Smooth muscle cell (in vitro differentiated cells): ENCODE data around the gene PLXNB2. TPM values are rescaled to one million over a fixed set of nuclear protein-coding genes. Genes with fewer than 3 reads are reported as not detected.

Experiments
- DNase-seq: peaks from one replicate; lab custom pipeline; 2025; ENCODE audit not compliant: unreplicated experiment; lab: John Stamatoyannopoulos, UW
- H2AFZ ChIP-seq: fragments of 200-600 bp; sonication (generic); 2 replicates; pipeline ENCODE4 v1.6.0; 2016; ENCODE audit warnings: antibody characterized with exemption, low read depth, mild to moderate bottlenecking
- H3F3A ChIP-seq: fragments of 200-600 bp; sonication (generic); 2 replicates; pipeline ENCODE4 v1.6.0; 2017; ENCODE audit warnings: antibody characterized with exemption, low read depth
- H3K27ac ChIP-seq: fragments of 200-600 bp; sonication (generic); 2 replicates; pipeline ENCODE4 v1.5.1; 2016; ENCODE audit warnings: low read depth, mild to moderate bottlenecking
- H3K27me3 ChIP-seq: fragments of 200-600 bp; sonication (generic); 2 replicates; pipeline ENCODE4 v1.6.1; 2016; ENCODE audit warnings: low read depth, mild to moderate bottlenecking
- H3K36me3 ChIP-seq: fragments of 200-600 bp; sonication (generic); 2 replicates; pipeline ENCODE4 v1.5.1; 2016; ENCODE audit warnings: low read depth
- H3K4me1 ChIP-seq: fragments of 200-600 bp; sonication (generic); 2 replicates; pipeline ENCODE4 v1.5.1; 2016; ENCODE audit warnings: low read depth
- H3K4me2 ChIP-seq: fragments of 200-600 bp; sonication (generic); 2 replicates; pipeline ENCODE4 v1.6.0; 2016; ENCODE audit warnings: mild to moderate bottlenecking
- H3K4me3 ChIP-seq: fragments of 200-600 bp; sonication (generic); 2 replicates; pipeline ENCODE4 v1.5.1; 2016; ENCODE audit warnings: mild to moderate bottlenecking
- H3K79me2 ChIP-seq: fragments of 200-600 bp; sonication (generic); 2 replicates; pipeline ENCODE4 v1.6.0; 2016; ENCODE audit warnings: low read depth, mild to moderate bottlenecking
- H3K9ac ChIP-seq: fragments of 200-600 bp; sonication (generic); 2 replicates; pipeline ENCODE4 v1.6.0; 2016; ENCODE audit warnings: low read depth
- H3K9me3 ChIP-seq: fragments of 200-600 bp; sonication (generic); replicated peaks from 2 replicates; pipeline ENCODE4 v1.5.1; 2016; ENCODE audit warnings: low read depth
- H4K20me1 ChIP-seq: fragments of 200-600 bp; sonication (generic); 2 replicates; pipeline ENCODE4 v1.6.0; 2016; ENCODE audit warnings: low read depth
- WGBS: methylation state at CpG from one replicate; pipeline ENCODE4 v1.1.7; 2016; ENCODE audit warnings: low lambda C conversion rate; 5-methylcytosine and 5-hydroxymethylcytosine counted together
- polyA plus RNA-seq: library from polyadenylated mRNA; unstranded; fragments of >200 nt; fragmentation: Nextera tagmentation; extraction: Ambion mirVana; gene quantifications from 2 replicates; pipeline ENCODE4 v1.2.1, GENCODE V29; 2016
- total RNA-seq: library from RNA; depleted of rRNA; stranded (reverse); fragments of >200 nt; gene quantifications from 2 replicates; pipeline ENCODE4 v1.2.3, GENCODE V29; 2014
- TF ChIP-seq, protein P1 (sequence below): fragments of 200-600 bp; sonication (generic); IDR thresholded peaks from 2 replicates; pipeline ENCODE4 v1.5.1; 2017; ENCODE audit warnings: borderline replicate concordance, mild to moderate bottlenecking, antibody characterized with exemption; ENCODE audit not compliant: insufficient read depth, poor library complexity, severe bottlenecking

PLXNB2 gene
- total and polyA plus RNA-seq, 2 experiments from 2014 or later = 195 to 210 TPM

DNA sequence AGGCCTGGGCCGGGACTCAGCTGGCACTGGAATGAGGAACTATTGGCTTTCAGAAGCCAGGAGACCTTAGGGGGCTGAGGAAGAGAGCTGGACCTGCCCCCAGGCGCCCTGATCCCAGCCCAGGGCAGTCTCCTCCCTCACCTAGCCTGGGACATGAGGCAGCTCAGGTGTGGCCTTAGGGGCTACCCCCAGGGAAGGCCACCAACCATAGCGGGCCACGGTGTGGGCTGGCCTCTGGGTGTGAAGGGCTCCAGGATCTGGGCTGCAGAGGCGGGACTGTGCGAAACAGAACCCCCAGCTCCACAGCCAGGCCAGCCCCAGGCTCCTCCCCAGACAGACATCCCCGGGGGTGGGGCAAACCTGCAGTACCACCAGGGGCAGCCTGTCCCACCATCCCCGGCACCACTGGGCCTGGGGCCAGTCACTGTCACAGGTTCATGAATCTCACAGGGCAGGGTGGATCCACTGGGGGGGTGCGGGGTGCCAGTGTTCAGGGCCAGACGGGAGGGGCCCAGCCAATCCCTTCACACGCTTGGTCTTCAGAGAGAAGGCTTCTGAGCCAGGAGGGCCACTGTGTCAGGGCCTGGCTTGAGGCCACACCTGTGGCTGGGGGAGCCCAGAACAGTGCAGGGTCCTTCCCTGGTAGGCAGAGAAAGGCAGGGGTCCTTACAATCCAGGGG, 3.5 kb downstream of the PLXNB2 start:
- Histone ChIP-seq H3K4me2 (peak overlapping the region; percentile 100), H3K27me3 (no peaks in the 10 kb centered on the region), H3K79me2 (peaks cover 79% of the 10 kb centered on the region), H3K27ac (peak overlapping the region; percentile 96), H2AFZ (no peak overlapping the region), H3K4me1 (peaks cover 52% of the 10 kb centered on the region), H3K36me3 (no peaks in the 10 kb centered on the region), H3F3A (peaks cover 34% of the 10 kb centered on the region), H3K9me3 (no peaks in the 10 kb centered on the region), H3K4me3 (peak overlapping the region; percentile 10), H3K9ac (peak overlapping the region; percentile 99), H4K20me1 (peaks cover 63% of the 10 kb centered on the region)
- WGBS = 24% methylated on average over 11 of the region's 11 CpGs
- TF ChIP-seq, protein P1, sequence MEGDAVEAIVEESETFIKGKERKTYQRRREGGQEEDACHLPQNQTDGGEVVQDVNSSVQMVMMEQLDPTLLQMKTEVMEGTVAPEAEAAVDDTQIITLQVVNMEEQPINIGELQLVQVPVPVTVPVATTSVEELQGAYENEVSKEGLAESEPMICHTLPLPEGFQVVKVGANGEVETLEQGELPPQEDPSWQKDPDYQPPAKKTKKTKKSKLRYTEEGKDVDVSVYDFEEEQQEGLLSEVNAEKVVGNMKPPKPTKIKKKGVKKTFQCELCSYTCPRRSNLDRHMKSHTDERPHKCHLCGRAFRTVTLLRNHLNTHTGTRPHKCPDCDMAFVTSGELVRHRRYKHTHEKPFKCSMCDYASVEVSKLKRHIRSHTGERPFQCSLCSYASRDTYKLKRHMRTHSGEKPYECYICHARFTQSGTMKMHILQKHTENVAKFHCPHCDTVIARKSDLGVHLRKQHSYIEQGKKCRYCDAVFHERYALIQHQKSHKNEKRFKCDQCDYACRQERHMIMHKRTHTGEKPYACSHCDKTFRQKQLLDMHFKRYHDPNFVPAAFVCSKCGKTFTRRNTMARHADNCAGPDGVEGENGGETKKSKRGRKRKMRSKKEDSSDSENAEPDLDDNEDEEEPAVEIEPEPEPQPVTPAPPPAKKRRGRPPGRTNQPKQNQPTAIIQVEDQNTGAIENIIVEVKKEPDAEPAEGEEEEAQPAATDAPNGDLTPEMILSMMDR = no peak
- DNase-seq = peak; percentile 37

GRCh38 chr22:50303515-50303847, 4.0 kb downstream of the PLXNB2 start:
- Histone ChIP-seq H4K20me1 (peaks cover 68% of the 10 kb centered on the region), H3K9ac (peak overlapping the region; percentile 99), H3K27ac (peak overlapping the region; percentile 96), H3K4me2 (peak overlapping the region; percentile 100), H3K4me3 (peak overlapping the region; percentile 10), H2AFZ (no peak overlapping the region), H3F3A (peaks cover 34% of the 10 kb centered on the region), H3K79me2 (peaks cover 84% of the 10 kb centered on the region), H3K27me3 (no peaks in the 10 kb centered on the region), H3K9me3 (no peaks in the 10 kb centered on the region), H3K4me1 (peaks cover 56% of the 10 kb centered on the region), H3K36me3 (no peaks in the 10 kb centered on the region)
- no peak for DNase-seq
- TF ChIP-seq, protein P1 = no peak
- 73% methylated on average over 7 of the region's 7 CpGs for WGBS

DNA sequence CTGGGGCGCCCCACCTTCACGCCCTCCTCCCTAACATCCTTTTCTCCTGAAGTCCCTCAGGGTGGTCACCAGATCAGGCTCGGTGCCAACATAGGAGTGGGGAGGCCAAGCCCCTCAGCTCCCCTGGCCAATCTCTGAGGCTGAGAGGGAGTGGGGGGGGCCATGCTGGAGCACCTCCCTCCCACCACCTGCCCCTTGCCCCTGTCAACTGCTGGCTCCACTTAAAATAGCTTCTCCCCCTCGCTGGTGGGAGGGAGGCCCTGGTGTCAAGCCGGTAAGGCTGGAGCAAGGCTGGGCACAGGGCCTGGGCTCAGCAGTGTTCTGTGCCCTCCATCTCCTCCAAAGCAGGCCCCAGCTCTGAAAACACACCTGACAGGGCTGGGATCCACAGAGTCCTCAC, 4.9 kb downstream of the PLXNB2 start:
- H3K4me2 ChIP-seq = peak overlapping the region; percentile 100
- H3K36me3 ChIP-seq = no peaks in the 10 kb centered on the region
- H3K9ac ChIP-seq = no peak overlapping the region
- no peaks in the 10 kb centered on the region for H3K9me3 ChIP-seq
- peaks cover 77% of the 10 kb centered on the region for H4K20me1 ChIP-seq
- TF ChIP-seq, protein P1 = no peak
- H3K79me2 ChIP-seq = peaks cover 94% of the 10 kb centered on the region
- DNase-seq = no peak
- no peak overlapping the region for H2AFZ ChIP-seq
- 83% methylated on average over 5 of the region's 5 CpGs for WGBS
- no peaks in the 10 kb centered on the region for H3K27me3 ChIP-seq
- H3K27ac ChIP-seq = peak overlapping the region; percentile 96
- peaks cover 56% of the 10 kb centered on the region for H3K4me1 ChIP-seq
- no peak overlapping the region for H3K4me3 ChIP-seq
- peaks cover 32% of the 10 kb centered on the region for H3F3A ChIP-seq

DNA sequence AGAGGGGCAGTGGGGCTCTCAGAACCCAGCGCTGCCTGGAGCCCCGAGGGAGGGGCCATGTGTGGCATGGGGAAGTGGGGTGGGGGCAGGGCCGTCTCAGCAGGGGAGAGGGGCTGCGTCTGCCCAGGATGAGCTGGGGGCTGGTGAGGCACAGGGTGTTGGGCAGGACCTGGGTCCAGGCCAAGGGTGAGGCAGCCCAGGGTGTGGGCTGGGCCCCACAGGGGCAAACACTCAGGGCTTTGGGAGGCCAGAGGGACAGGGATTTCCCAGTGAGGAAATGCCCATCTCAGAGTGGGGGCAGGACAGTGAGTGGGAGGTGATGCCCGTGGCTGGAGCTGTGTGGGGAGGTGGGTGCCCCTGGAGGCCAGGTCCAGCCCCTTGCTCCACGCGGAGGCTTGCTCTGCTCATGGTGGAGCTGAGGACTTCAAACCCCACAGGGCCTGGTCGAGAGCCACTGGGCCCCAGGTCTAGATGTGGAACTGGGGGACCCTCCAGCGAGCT, 5.4 kb downstream of the PLXNB2 start:
- peak overlapping the region; percentile 100 for H3K4me2 ChIP-seq
- peak overlapping the region; percentile 96 for H3K27ac ChIP-seq
- no peaks in the 10 kb centered on the region for H3K36me3 ChIP-seq
- H3F3A ChIP-seq = peaks cover 32% of the 10 kb centered on the region
- peak overlapping the region; percentile 15 for H3K9ac ChIP-seq
- H4K20me1 ChIP-seq = peaks cover 82% of the 10 kb centered on the region
- no peaks in the 10 kb centered on the region for H3K27me3 ChIP-seq
- 70% methylated on average over 8 of the region's 9 CpGs for WGBS
- H3K4me1 ChIP-seq = peaks cover 56% of the 10 kb centered on the region
- H3K79me2 ChIP-seq = peaks cover 98% of the 10 kb centered on the region
- H3K4me3 ChIP-seq = no peak overlapping the region
- no peaks in the 10 kb centered on the region for H3K9me3 ChIP-seq
- DNase-seq = no peak
- no peak overlapping the region for H2AFZ ChIP-seq
- TF ChIP-seq, protein P1 = no peak
